Effector memory CD4-positive, alpha-beta T cell (primary cell): ENCODE results near the gene TMCC2.

ENCODE experiments used
- DNase-seq, 3 donors: peaks; one replicate each; pipeline ENCODE4 v3.0.0-alpha.2; 2020
- H3K27ac ChIP-seq: 2 replicates; pipeline ENCODE4 v1.7.0; 2013; ENCODE audit warnings: mild to moderate bottlenecking, low read length, moderate library complexity; ENCODE audit not compliant: insufficient read depth, poor library complexity, severe bottlenecking
- H3K27me3 ChIP-seq: replicated peaks from 2 replicates; pipeline ENCODE4 v1.7.0; 2013; ENCODE audit warnings: mild to moderate bottlenecking, low read length; ENCODE audit not compliant: insufficient read depth, control insufficient read depth, poor library complexity, severe bottlenecking
- H3K36me3 ChIP-seq: 2 replicates; pipeline ENCODE4 v1.7.0; 2013; ENCODE audit warnings: mild to moderate bottlenecking, low read length, moderate library complexity; ENCODE audit not compliant: control insufficient read depth, insufficient read depth
- H3K4me1 ChIP-seq: 2 replicates; pipeline ENCODE4 v1.7.0; 2013; ENCODE audit warnings: low read length, mild to moderate bottlenecking; ENCODE audit not compliant: control insufficient read depth, insufficient read depth, poor library complexity, severe bottlenecking
- H3K4me3 ChIP-seq: 2 replicates; pipeline ENCODE4 v1.7.0; 2013; ENCODE audit warnings: low read length, low read depth, mild to moderate bottlenecking; ENCODE audit not compliant: insufficient read depth, poor library complexity, severe bottlenecking
- H3K9me3 ChIP-seq: 2 replicates; pipeline ENCODE4 v1.7.0; 2013; ENCODE audit warnings: mild to moderate bottlenecking, low read length, moderate library complexity; ENCODE audit not compliant: control insufficient read depth

TMCC2 gene

DNA sequence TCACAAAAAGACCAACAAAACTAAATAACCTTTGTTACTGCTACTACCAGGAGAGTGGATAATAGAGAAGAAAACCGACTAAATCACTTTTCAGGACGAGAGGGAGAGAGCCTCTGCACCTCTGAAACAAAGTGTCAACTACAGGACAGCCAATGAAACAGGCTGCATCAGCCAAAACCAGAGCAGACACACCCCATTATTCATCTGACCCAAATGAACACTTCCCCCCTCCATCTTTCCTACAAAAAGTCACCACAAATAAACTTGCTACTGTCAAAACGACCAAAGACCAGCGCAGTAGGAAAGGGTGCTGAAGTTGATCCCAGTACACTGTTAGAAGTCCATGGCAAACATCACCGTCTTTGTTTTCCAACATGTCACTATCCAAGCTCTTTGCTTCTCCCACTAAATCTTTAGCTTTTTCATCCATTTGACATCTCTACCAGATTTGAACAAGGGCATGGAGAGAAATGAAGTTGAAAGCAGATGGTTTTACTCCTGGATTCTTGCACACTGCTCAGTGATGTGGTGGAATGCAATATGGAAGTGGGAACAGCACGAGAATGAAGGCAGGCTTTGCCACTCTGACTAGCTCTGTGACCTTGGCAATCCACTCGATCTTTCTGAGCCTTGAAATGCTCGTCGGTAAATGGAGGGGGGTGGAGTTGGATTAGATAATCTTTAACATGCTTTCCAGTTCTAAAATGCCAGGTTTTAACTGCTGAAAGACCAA is 36.7 kb upstream of the TMCC2 start:
- Histone ChIP-seq H3K4me3 (no peak overlapping the region), H3K27ac (no peak overlapping the region), H3K36me3 (peaks cover 5% of the 10 kb centered on the region), H3K9me3 (no peaks in the 10 kb centered on the region), H3K4me1 (no peaks in the 10 kb centered on the region), H3K27me3 (no peaks in the 10 kb centered on the region)
- DNase-seq = no peak

DNA sequence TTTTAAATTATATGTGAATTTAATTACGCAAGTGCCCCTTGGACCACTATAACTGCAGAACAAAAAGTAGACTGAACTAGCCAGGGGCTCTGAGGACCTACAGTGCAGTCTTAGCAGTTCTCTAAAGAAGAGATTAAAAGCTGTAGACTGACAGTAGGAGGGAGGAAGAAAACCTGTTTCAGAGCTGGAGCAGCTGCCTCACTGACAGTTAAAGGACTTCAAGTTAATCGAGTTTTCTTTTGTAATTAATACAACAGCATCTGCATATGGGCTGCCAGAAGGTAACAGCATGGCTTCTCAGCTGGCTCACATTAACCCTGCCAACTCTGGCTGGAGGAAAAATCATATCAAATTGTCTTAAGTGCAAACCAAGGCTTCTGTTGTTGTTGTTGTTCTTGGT is 36.1 kb upstream of the TMCC2 start:
- Histone ChIP-seq H3K9me3 (no peaks in the 10 kb centered on the region), H3K4me3 (no peak overlapping the region), H3K27me3 (no peaks in the 10 kb centered on the region), H3K27ac (no peak overlapping the region), H3K36me3 (peaks cover 5% of the 10 kb centered on the region), H3K4me1 (no peaks in the 10 kb centered on the region)
- no peak for DNase-seq

DNA sequence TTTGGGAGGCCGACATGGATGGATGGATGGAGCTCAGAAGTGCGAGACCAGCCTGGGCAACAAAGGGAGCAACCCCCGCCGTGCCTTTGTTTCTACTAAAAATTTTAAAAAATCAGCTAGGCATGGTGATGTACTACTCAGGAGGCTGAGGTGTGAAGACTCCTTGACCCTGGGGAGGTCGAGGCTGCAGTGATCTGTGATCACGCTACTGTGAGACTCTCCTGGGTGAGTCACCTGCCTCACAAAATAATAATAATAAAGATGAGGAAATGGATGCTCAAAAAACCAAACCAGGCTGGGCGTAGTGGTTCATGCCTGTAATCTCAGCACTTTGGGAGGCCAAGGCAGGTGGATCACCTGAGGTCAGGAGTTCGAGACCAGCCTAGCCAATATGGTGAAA is 35.5 kb upstream of the TMCC2 start:
- no peak overlapping the region for H3K27ac ChIP-seq
- H3K9me3 ChIP-seq = no peaks in the 10 kb centered on the region
- no peaks in the 10 kb centered on the region for H3K27me3 ChIP-seq
- DNase-seq = no peak
- no peaks in the 10 kb centered on the region for H3K4me1 ChIP-seq
- H3K4me3 ChIP-seq = no peak overlapping the region
- H3K36me3 ChIP-seq = peaks cover 3% of the 10 kb centered on the region

DNA sequence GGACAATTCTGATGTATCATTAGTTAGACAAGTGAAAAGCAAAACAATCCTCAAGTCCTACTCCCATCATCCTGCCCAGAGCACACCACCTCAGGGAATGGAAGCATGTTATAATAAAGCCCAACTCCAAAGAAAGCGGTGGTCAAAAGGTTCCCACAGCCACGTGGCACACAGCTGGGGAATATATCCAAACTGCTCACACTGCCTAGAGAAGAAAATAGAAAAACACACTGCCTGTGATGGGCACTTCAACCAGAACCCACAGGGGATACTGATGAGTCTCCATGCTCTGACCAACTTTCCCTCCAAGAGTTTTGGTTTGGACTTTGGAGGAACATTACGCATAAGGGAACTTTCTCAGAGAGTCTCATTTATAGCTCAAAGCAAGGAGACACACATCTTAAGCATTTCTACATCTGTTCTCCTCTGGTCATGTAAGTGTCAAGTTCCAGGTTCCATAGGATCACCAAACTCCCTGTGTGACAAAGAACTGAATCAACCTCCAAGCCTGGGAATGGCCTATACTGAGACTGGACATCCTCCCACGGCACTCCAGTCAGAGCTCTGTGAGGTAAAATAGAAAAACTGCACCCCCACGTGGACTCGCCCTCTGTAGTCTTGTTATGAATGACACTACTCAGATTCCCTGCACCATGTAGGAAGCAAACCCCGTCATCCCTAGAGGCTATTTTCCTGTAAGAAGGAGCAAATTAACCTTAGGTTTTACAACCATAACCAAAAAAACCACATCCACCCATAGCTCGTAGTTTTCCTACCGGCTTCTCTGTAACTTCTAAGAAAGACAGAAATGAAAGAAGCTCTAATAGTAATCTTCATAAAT is 28.4 kb upstream of the TMCC2 start:
- H3K27me3 ChIP-seq = no peaks in the 10 kb centered on the region
- no peak for DNase-seq
- no peaks in the 10 kb centered on the region for H3K4me1 ChIP-seq
- H3K36me3 ChIP-seq = no peaks in the 10 kb centered on the region
- H3K4me3 ChIP-seq = no peak overlapping the region
- no peaks in the 10 kb centered on the region for H3K9me3 ChIP-seq
- H3K27ac ChIP-seq = no peak overlapping the region

DNA sequence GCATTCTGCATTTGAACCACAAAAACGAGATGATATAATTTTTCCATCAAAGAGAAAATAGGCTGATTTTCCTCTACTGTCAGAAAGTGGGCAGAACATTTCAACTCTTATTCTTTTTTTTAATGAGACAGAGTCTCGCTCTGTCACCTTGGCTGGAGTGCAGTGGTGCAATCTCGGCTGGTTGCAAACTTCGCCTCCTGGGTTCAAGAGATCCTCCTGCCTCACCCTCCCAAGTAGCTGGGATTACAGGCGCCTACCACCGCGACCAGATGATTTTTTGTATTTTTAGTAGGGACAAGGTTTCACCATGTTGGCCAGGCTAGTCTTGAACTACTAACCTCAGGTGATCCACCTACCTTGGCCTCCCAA is 27.8 kb upstream of the TMCC2 start:
- no peak for DNase-seq
- H3K4me1 ChIP-seq = no peaks in the 10 kb centered on the region

DNA sequence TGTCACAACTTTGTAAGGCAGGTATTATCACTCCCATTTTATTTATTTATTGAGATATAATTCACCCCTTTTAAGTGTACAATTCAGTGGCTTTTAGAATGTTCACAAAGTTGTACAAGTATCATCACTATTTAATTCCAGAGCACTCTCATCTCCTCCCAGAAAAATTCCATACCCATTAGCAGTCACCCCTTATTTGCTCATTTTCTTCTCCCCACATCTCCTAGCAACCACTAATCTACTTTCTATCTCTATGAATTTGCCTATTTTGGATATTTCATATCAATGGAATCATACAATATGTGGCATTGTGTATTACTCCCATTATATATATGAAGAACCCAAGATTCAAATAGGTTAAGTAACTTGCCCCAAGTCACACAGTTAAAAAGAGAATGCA is 23.2 kb upstream of the TMCC2 start:
- H3K27me3 ChIP-seq = no peaks in the 10 kb centered on the region
- no peak overlapping the region for H3K27ac ChIP-seq
- no peaks in the 10 kb centered on the region for H3K36me3 ChIP-seq
- H3K9me3 ChIP-seq = no peaks in the 10 kb centered on the region
- no peak for DNase-seq
- H3K4me1 ChIP-seq = no peaks in the 10 kb centered on the region
- no peak overlapping the region for H3K4me3 ChIP-seq

More for the DNA sequence above, 27.8 kb upstream of the TMCC2 start:
- Histone ChIP-seq H3K4me3 (no peak overlapping the region), H3K27ac (no peak overlapping the region), H3K9me3 (no peaks in the 10 kb centered on the region), H3K27me3 (no peaks in the 10 kb centered on the region), H3K36me3 (no peaks in the 10 kb centered on the region)

DNA sequence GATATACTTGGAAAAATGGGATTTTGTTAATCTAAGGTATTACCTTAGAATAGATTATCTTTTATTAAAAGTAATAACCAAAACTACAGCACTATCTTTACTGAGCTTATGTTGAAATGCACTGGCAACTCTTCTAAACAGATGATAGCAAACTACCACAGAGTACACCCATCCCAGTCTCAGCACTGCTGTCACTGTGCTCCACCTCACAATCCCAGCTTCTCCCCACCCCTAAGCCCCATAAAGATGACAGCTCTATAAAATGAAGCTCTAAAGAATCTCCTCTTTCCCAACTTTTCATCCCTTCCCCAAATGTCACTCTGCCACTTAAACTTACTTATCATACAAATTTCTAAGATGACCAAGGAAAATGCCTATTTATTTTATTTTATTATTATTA is 22.7 kb upstream of the TMCC2 start:
- no peak overlapping the region for H3K27ac ChIP-seq
- H3K4me1 ChIP-seq = no peaks in the 10 kb centered on the region
- no peaks in the 10 kb centered on the region for H3K36me3 ChIP-seq
- H3K27me3 ChIP-seq = no peaks in the 10 kb centered on the region
- no peaks in the 10 kb centered on the region for H3K9me3 ChIP-seq
- H3K4me3 ChIP-seq = no peak overlapping the region
- no peak for DNase-seq

DNA sequence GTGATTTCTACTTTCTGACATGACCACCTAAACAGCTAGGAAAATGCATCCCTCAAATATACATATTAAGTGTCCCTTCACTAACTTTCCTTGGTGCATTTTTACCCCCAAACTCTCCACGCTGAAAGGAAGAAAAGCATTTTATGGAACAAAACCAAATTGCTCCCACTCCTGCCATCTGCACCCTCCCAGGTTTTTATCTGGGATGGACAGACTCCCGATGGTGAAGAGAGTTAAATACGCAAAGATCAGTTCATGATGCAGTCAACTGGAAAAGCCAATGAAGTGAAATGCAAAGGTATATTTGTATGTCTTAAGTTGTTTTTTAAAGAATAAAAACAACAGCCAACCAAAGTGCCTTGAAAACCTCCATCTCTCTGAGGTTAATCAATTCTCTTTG is 18.9 kb upstream of the TMCC2 start:
- Histone ChIP-seq H3K4me1 (peaks cover 7% of the 10 kb centered on the region), H3K27me3 (no peaks in the 10 kb centered on the region), H3K9me3 (no peaks in the 10 kb centered on the region), H3K36me3 (no peaks in the 10 kb centered on the region), H3K27ac (no peak overlapping the region), H3K4me3 (no peak overlapping the region)
- DNase-seq = no peak

DNA sequence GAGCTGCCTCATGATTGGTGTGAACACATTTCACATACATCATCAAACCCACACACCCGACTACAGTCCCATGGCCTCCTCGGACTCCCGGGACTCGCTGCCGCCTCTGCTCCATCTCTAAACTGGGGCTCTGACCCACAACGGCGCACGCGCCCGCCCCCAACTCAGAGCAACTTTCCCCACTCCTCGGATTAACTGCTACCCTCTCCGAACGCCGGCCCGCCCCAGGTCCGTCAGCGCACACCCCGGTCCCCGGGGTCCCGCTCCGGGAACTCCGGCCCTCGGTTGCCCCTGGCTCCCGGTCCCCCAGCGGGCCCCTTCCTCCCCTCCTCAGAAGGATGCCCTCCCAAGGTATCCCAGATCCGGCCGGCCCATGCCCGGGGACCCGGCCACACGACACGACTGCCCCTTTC is 17.0 kb upstream of the TMCC2 start:
- DNase-seq = no peak
- peak overlapping the region; percentile 85 for H3K27ac ChIP-seq
- H3K4me1 ChIP-seq = peaks cover 7% of the 10 kb centered on the region

DNA sequence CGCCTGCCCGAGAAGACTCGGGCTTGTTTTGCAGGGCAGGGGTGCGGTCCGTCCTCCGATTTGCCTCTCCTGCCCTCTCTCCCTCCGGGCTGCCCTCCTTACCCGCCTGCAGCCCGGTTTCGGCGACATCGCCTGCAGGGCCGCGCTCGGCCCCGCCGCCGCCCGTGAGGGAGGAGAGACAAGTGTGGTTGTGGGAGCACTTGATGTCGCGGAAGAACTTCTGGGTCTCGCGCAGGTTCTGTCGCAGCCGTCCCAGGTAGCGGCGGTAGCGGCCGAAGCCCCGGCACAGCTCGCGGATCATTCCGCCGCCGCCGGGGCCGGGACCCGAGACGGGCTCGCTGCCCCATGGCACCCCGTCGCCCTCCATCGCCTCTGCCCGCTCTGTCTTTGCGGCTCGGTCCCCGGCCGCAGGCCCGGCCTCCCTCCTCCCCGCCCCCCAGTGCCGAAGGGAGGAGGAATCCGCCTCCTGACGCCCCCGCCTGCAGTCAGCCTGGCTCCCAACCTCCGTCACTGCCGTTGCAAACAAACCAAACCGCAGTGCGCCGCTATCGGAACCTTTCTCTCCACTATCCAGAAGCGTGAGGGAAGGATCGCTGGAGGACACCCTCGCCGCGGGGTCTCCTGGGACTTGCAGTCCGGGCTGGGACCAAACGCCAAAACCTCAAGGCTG is 16.4 kb upstream of the TMCC2 start, which contains the start of gene DSTYK:
Gene DSTYK, minus strand, starts transcription at position 534 of the 670 bp plus-strand sequence. Its CDS starts 167 bp downstream, at position 367.
- no peaks in the 10 kb centered on the region for H3K36me3 ChIP-seq
- peak within 1 kb of the TSS; percentile 85 for H3K27ac ChIP-seq
- H3K27me3 ChIP-seq = no peaks in the 10 kb centered on the region

More for the DNA sequence above, 17.0 kb upstream of the TMCC2 start:
- H3K9me3 ChIP-seq = no peaks in the 10 kb centered on the region
- H3K36me3 ChIP-seq = no peaks in the 10 kb centered on the region
- no peaks in the 10 kb centered on the region for H3K27me3 ChIP-seq
- H3K4me3 ChIP-seq = peak overlapping the region; percentile 84

More for the DNA sequence above, 16.4 kb upstream of the TMCC2 start, which contains the start of gene DSTYK:
- H3K4me1 ChIP-seq = peaks cover 7% of the 10 kb centered on the region
- peak; percentile 77 to 87 (median 82) for DNase-seq
- H3K4me3 ChIP-seq = peak within 1 kb of the TSS; percentile 84
- H3K9me3 ChIP-seq = no peaks in the 10 kb centered on the region
